ENCODE data around the gene LHX6.

Gene LHX6

GRCh38 chr9:122190597-122191381, 38.0 kb downstream of the LHX6 start:
- H3K4me3 ChIP-seq (ENCODE audit: low read depth, low read length), result no peak overlapping the region
- TF ChIP-seq CTCF (IDR thresholded peaks at IDR 0.05; ENCODE audit: low read depth, low read length, missing control alignments), result no peak
- in situ Hi-C loops (cut with HindIII; ENCODE audit: low sequenced_read_pairs), result no loop called here
- no peak for DNase-seq (ENCODE audit: low read depth)

DNA sequence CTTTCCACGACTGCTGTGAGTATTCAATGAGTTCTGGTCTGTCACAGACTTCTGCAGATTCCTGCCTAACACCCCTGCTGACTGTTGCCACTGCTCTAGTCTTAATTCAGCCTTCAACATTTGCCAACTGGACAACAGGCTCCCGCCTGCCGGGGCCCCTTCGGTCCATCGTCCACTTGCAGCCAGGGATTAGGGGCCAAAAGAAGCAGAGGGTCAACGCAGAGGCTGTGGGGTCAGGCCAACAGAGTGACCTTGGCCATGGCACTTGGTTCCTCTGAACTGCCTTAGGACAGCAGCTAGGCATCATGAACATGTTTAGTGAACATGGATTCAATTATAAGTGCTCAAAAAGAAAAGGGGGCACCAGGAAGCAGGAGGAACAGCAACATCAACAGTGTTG, 40.4 kb downstream of the LHX6 start:
- in situ Hi-C loops (cut with HindIII; ENCODE audit: low sequenced_read_pairs), result no loop called here
- no peak overlapping the region for H3K4me3 ChIP-seq (ENCODE audit: low read depth, low read length)
- no peak for DNase-seq (ENCODE audit: low read depth)
- TF ChIP-seq CTCF (IDR thresholded peaks at IDR 0.05; ENCODE audit: low read depth, low read length, missing control alignments), result no peak

GRCh38 chr9:122186777-122187470, 41.8 kb downstream of the LHX6 start:
- TF ChIP-seq CTCF (IDR thresholded peaks at IDR 0.05; ENCODE audit: low read depth, low read length, missing control alignments), result no peak
- in situ Hi-C loops (cut with HindIII; ENCODE audit: low sequenced_read_pairs), result no loop called here
- no peak for DNase-seq (ENCODE audit: low read depth)
- H3K4me3 ChIP-seq (ENCODE audit: low read depth, low read length), result no peak overlapping the region

- in situ Hi-C loops (cut with HindIII; ENCODE audit: low sequenced_read_pairs), result no loop called here
- no peak overlapping the region for H3K4me3 ChIP-seq (ENCODE audit: low read depth, low read length)
- no peak for TF ChIP-seq CTCF (IDR thresholded peaks at IDR 0.05; ENCODE audit: low read depth, low read length, missing control alignments)
- no peak for DNase-seq (ENCODE audit: low read depth)
Measured at GRCh38 chr9:122186301-122186700, 42.5 kb downstream of the LHX6 start.

- no peak overlapping the region for H3K4me3 ChIP-seq (ENCODE audit: low read depth, low read length)
- no peak for TF ChIP-seq CTCF (IDR thresholded peaks at IDR 0.05; ENCODE audit: low read depth, low read length, missing control alignments)
- in situ Hi-C loops (cut with HindIII; ENCODE audit: low sequenced_read_pairs), result no loop called here
- DNase-seq (ENCODE audit: low read depth), result no peak
Measured at GRCh38 chr9:122184551-122184950, 44.2 kb downstream of the LHX6 start.

- in situ Hi-C loops (cut with HindIII; ENCODE audit: low sequenced_read_pairs), result no loop called here
- no peak overlapping the region for H3K4me3 ChIP-seq (ENCODE audit: low read depth, low read length)
- TF ChIP-seq CTCF (IDR thresholded peaks at IDR 0.05; ENCODE audit: low read depth, low read length, missing control alignments), result no peak
- no peak for DNase-seq (ENCODE audit: low read depth)
Measured at GRCh38 chr9:122183501-122183900, 45.3 kb downstream of the LHX6 start.

Measured in astrocyte of the cerebellum (primary cell).